ENCODE measurements around the gene TUBB. TPM values are rescaled to one million over a fixed set of nuclear protein-coding genes. Genes with fewer than 3 reads are reported as not detected.
A peak's percentile ranks its signal among the peaks of the same experiment; 100 is the strongest.
"Not testable (repeated sequence)": the region's sequence is repeated elsewhere in the genome, so short reads cannot be mapped to it uniquely, and the experiment has no call there.

Gene TUBB
- total and polyA plus RNA-seq, 2 of the 8 experiments (the other 6 are each of a cell fraction or from before 2014, with no cell fraction given) = 1,880 to 3,022 TPM

- H2BK15ac ChIP-seq (ENCODE audit: low read length); H3K79me1 ChIP-seq (ENCODE audit: low read depth, low read length); H3K4ac ChIP-seq (replicated peaks; ENCODE audit: insufficient read length, low read depth, low read length); H3K79me2 ChIP-seq (ENCODE audit: control insufficient read depth in 1 of 2, insufficient read depth in 2 of 2, low read length in 2 of 2); FAIRE-seq; H2BK20ac ChIP-seq (ENCODE audit: low read length); CTCF ChIA-PET (ENCODE audit: partially characterized antibody); H2AFZ ChIP-seq (ENCODE audit: low read length); H3K23me2 ChIP-seq (ENCODE audit: low read depth, low read length); H3K27me3 ChIP-seq (replicated peaks in 1 of 4; ENCODE audit: control insufficient read depth in 3 of 4, extremely low read depth in 1 of 4, insufficient read depth in 3 of 4, low read length in 3 of 4); POLR2A ChIA-PET (ENCODE audit: partially characterized antibody); DNase-seq (ENCODE audit: low read depth in 1 of 2, low spot score in 2 of 2); H2BK120ac ChIP-seq (replicated peaks; ENCODE audit: low read depth, low read length); H3K36me3 ChIP-seq (ENCODE audit: control insufficient read depth in 2 of 4, insufficient read depth in 4 of 4, low read length in 3 of 4); H4K5ac ChIP-seq (ENCODE audit: insufficient read length, low read depth, low read length); H4K20me1 ChIP-seq (replicated peaks in 1 of 2; ENCODE audit: control insufficient read depth in 1 of 2, insufficient read depth in 2 of 2, low read length in 2 of 2); H4K91ac ChIP-seq (replicated peaks; ENCODE audit: insufficient read length, low read length); H3K4me2 ChIP-seq (ENCODE audit: insufficient read depth in 1 of 2, low read depth in 2 of 2, low read length in 2 of 2); H3K9me3 ChIP-seq (ENCODE audit: insufficient read depth in 2 of 2, low read depth in 1 of 2, low read length in 1 of 2); H3K23ac ChIP-seq (ENCODE audit: insufficient read length); H2AK5ac ChIP-seq (ENCODE audit: low read depth, low read length); H4K8ac ChIP-seq (ENCODE audit: extremely low read depth, insufficient read depth, low read length); H2BK5ac ChIP-seq (ENCODE audit: low read depth, low read length); H2BK12ac ChIP-seq (ENCODE audit: low read depth, low read length); H3K56ac ChIP-seq (replicated peaks; ENCODE audit: insufficient read length, low read depth, low read length); H3K27ac ChIP-seq (ENCODE audit: low read depth, low read length); H3K9ac ChIP-seq (replicated peaks in 1 of 4; ENCODE audit: extremely low read depth in 1 of 4, low read depth in 3 of 4, low read length in 3 of 4); H3K18ac ChIP-seq (ENCODE audit: extremely low read depth, low read length); H3K4me3 ChIP-seq (ENCODE audit: extremely low read depth in 1 of 4, insufficient read depth in 2 of 4, low read depth in 3 of 4, low read length in 4 of 4); H3K14ac ChIP-seq (ENCODE audit: insufficient read length): not testable (repeated sequence)
- TF ChIP-seq EP300 (IDR thresholded peaks at IDR 0.05; ENCODE audit: borderline replicate concordance in 1 of 2, low read depth in 2 of 2, low read length in 2 of 2) = 0 out of 3 replicates have a peak, but pooled peaks of 1 of the 2 experiments have one; percentile 15
- TF ChIP-seq TEAD4 (IDR thresholded peaks at IDR 0.05; ENCODE audit: low read depth, low read length) = 0 out of 2 replicates have a peak, but pooled peaks have one; percentile 21
- 41% methylated on average over 1 of the region's 1 CpG; no CpG with 5 or more reads in 1 of the 2 experiments for WGBS, 2 experiments (ENCODE audit: extremely low coverage in 1 of 2, insufficient coverage in 1 of 2, insufficient read length in 1 of 2, insufficient replicate concordance in 2 of 2, low coverage in 1 of 2, low lambda C conversion rate in 2 of 2, missing lambda C conversion rate in 1 of 2)
- H3K4me1 ChIP-seq (replicated peaks in 1 of 4; ENCODE audit: control insufficient read depth in 3 of 4, insufficient read depth in 4 of 4, low read length in 3 of 4) = peaks cover 11 to 17% (median 13%) of the 10 kb centered on the region in 4 experiments
Measured at GRCh38 chr6:30765495-30765894, 45.3 kb downstream of the TUBB start.
